Muscle layer of colon (tissue), 2 donors: Measurements from ENCODE around the gene CYP4V2.
"Not testable (repeated sequence)": the region's sequence is repeated elsewhere in the genome, so short reads cannot be mapped to it uniquely, and the experiment has no call there.

Experiments
- H3K27ac ChIP-seq: one replicate; pipeline ENCODE4 v1.7.0; 2013; ENCODE audit warnings: low read depth, mild to moderate bottlenecking, low read length, moderate library complexity
- H3K27me3 ChIP-seq, 2 donors: one replicate each; pipeline ENCODE4 v1.7.0; 2013; ENCODE audit warnings: low read length in 2 of 2, mild to moderate bottlenecking in 2 of 2; ENCODE audit not compliant: insufficient read depth in 2 of 2, control insufficient read depth in 1 of 2
- H3K36me3 ChIP-seq: one replicate; pipeline ENCODE4 v1.7.0; 2013; ENCODE audit warnings: mild to moderate bottlenecking, low read length; ENCODE audit not compliant: insufficient read depth
- H3K4me1 ChIP-seq: one replicate; pipeline ENCODE4 v1.7.0; 2013; ENCODE audit warnings: mild to moderate bottlenecking, low read length; ENCODE audit not compliant: insufficient read depth
- H3K4me3 ChIP-seq, 2 donors: one replicate each; pipeline ENCODE4 v1.7.0; 2013; ENCODE audit warnings: low read length in 2 of 2, low read depth in 1 of 2, mild to moderate bottlenecking in 1 of 2, moderate library complexity in 1 of 2
- H3K9ac ChIP-seq: one replicate; pipeline ENCODE4 v1.7.0; 2013; ENCODE audit warnings: low read length
- H3K9me3 ChIP-seq: one replicate; pipeline ENCODE4 v1.7.0; 2013; ENCODE audit warnings: mild to moderate bottlenecking, low read length
- donor health status: abdominal sarcoma.
- donor health status: Adenocarcinoma of cecum.

The CYP4V2 gene

DNA sequence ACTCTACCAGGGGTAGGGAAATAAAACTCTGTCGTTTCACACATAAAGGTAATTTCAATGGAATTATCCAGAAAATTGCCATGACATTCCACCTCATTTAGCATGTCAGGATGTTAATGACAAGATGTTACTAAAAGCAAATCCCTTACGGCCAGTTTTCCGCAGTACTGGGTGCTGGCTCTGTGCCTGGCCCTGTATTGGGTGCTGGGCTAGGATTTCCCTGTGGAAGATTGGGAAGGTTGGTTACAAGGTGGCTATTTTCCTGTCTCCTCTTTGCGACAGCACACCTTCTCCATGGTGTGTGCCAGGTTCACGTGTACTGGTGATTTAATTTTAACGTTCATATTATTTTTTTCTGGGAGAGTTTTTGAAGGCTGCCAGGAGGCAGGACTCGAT lies 49.1 kb downstream of the CYP4V2 start:
- Histone ChIP-seq H3K4me1 (no peaks in the 10 kb centered on the region), H3K4me3 (no peak overlapping the region), H3K9ac (no peak overlapping the region), H3K36me3 (peaks cover 3% of the 10 kb centered on the region), H3K27me3 (no peaks in the 10 kb centered on the region), H3K9me3 (no peaks in the 10 kb centered on the region), H3K27ac (no peak overlapping the region)

DNA sequence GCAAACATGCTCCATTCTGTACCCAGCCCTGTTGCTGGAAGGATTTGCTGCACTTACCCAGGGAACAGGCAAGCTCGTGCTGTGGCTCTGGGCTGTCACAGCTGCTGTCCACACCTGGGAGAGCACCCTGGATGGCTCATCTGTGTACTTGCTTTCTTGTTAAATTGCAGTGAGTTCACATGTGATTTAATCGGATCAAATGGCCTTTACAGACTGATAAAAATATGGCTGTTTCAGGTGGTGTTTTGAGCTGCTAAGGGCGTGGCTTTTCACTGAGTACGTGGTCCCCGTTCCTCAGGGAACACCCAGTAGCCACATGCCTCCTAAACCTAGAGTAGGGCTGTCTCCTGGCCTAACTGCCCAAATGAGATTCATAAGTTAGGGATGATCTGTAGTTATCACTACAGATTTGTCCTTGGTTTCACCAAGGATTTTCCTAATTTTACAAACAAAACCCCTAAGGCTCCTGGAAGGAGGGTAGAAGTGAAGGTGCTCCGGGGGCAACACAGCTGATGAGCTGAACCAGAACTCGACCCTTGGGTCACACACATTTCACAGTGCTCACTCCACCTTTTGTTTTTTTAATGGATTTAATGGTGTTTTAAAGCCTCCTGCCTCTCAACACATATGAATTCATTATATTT lies 49.6 kb downstream of the CYP4V2 start:
- Histone ChIP-seq H3K27me3 (no peaks in the 10 kb centered on the region), H3K9ac (no peak overlapping the region), H3K36me3 (peaks cover 3% of the 10 kb centered on the region), H3K27ac (no peak overlapping the region), H3K4me3 (no peak overlapping the region), H3K4me1 (no peaks in the 10 kb centered on the region), H3K9me3 (no peaks in the 10 kb centered on the region)

DNA sequence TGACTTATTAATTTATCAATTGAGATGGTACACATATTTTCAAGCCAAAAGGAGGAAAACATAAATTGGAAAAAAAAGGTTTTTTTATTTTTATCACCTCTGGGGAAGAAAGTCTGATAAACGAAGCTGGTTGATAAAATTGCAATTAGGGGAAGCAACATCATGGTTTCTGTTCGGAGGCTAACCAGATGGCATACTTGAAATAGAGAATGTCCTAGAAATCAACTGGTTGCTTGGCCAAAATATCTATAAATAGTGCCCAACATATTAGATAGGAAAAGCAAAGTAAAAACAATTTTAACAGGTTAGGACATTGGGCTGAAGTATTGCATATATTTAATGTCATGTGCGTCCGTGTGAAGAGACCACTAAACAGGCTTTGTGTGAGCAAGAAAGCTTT lies 50.2 kb downstream of the CYP4V2 start:
- H3K36me3 ChIP-seq: peaks cover 3% of the 10 kb centered on the region
- H3K9ac ChIP-seq: no peak overlapping the region
- no peak overlapping the region for H3K27ac ChIP-seq
- no peaks in the 10 kb centered on the region for H3K9me3 ChIP-seq
- no peaks in the 10 kb centered on the region for H3K27me3 ChIP-seq
- H3K4me1 ChIP-seq: no peaks in the 10 kb centered on the region
- no peak overlapping the region for H3K4me3 ChIP-seq

DNA sequence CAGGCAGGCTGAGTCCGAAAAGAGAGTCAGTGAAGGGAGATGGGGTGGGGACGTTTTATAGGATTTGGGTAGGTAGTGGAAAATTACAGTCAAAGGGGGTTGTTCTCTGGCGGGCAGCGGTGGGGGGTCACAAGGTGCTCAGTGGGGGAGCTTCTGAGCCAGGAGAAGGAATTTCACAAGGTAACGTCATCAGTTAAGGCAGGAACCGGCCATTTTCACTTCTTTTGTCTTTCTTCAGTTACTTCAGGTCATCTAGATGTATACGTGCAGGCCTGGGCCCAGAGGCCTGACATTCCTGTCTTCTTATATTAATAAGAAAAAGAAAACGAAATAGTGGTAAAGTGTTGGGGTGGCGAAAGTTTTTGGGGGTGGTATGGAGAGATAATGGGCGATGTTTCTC lies 50.7 kb downstream of the CYP4V2 start:
- not testable (repeated sequence) for H3K27ac ChIP-seq, H3K9me3 ChIP-seq, H3K4me3 ChIP-seq, H3K27me3 ChIP-seq, H3K36me3 ChIP-seq, H3K4me1 ChIP-seq, H3K9ac ChIP-seq

DNA sequence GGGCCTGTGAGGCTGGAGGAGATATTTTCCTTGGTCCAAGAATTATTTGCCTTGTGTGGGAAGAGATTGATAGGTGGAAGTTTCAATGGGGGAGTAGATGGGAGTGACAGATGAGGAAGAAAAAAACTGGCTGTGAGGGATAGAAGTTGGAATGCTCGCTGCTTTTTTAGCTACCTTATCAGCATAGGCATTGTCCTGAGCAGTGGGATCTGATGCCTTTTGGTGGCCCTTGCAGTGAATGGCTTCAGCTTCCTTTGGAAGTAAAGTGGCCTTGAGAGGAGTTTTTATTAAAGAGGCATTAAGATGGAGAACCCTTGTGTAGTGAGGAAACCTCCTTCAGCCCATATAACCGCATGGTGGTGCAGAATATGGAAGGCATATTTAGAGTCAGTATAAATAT lies 52.0 kb downstream of the CYP4V2 start:
- H3K27me3 ChIP-seq: no peaks in the 10 kb centered on the region
- H3K36me3 ChIP-seq: no peaks in the 10 kb centered on the region
- H3K27ac ChIP-seq: no peak overlapping the region
- no peak overlapping the region for H3K4me3 ChIP-seq
- no peak overlapping the region for H3K9ac ChIP-seq
- no peaks in the 10 kb centered on the region for H3K4me1 ChIP-seq
- no peaks in the 10 kb centered on the region for H3K9me3 ChIP-seq

DNA sequence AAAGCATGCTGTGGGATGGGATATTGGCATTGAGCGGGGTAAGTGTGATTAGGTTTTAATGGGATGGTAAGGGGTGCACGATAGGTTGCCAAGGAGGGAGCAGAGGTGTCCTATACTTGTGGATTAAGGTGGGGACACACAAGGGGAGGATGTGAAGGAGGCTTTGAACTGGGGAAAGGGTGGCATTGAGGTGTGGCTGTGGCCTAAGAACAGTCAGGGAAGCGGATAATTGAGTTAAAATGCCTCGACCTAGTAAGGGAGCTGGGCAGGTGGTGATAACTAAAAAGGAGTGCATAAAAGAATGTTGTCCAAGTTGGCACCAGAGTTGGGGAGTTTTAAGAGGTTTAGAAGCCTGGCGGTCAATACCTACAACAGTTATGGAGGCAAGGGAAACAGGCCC lies 53.5 kb downstream of the CYP4V2 start:
- no peak overlapping the region for H3K27ac ChIP-seq

DNA sequence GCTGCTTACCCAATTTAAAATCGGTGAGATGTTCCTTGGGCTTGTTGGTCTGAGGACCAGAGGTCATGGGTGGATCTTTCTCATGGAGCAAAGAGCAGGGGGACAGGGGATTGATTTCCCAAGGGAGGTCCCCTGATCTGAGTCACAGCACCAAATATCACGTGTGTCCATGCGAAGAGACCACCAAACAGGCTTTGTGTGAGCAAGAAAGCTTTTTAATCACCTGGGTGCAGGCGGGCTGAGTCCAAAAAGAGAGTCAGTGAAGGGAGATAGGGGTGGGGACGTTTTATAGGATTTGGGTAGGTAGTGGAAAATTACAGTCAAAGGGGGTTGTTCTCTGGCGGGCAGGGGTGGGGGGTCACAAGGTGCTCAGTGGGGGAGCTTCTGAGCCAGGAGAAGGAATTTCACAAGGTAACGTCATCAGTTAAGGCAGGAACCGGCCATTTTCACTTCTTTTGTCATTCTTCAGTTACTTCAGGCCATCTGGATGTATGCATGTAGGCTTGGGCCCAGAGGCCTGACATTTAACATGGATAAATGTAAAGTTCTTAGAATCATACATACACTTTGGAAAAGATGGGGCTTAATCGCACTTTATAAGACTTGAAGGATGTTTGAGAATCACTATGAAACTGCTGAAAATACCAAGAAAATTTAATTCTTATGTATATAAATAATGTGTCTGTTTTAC lies 55.8 kb downstream of the CYP4V2 start:
- H3K9ac ChIP-seq, H3K27ac ChIP-seq, H3K4me1 ChIP-seq: not testable (repeated sequence)

More for the DNA sequence above, 53.5 kb downstream of the CYP4V2 start:
- no peak overlapping the region for H3K4me3 ChIP-seq
- H3K36me3 ChIP-seq: no peaks in the 10 kb centered on the region
- H3K9me3 ChIP-seq: no peaks in the 10 kb centered on the region
- H3K4me1 ChIP-seq: no peaks in the 10 kb centered on the region
- H3K27me3 ChIP-seq: no peaks in the 10 kb centered on the region
- H3K9ac ChIP-seq: no peak overlapping the region

DNA sequence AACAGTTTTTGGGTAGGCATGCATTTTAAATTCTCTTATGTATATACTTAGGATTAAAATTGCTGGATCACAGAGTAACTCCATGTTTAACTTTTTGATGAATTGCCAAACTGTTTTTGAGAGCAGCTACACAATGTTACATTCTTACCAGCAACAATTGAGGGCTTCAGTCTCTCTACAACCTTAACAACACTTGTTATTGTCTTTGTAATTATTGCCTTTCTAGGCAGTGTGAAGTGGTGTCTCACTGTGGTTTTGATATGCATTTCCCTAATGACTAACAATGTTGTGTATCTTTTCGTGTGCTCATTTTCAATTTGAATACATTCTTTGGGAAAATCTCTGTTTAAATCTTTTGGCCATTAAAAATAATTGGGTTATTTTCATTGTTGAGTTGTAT lies 57.3 kb downstream of the CYP4V2 start:
- no peaks in the 10 kb centered on the region for H3K27me3 ChIP-seq
- no peak overlapping the region for H3K4me3 ChIP-seq
- H3K4me1 ChIP-seq: no peaks in the 10 kb centered on the region
- H3K9ac ChIP-seq: no peak overlapping the region
- H3K27ac ChIP-seq: no peak overlapping the region
- H3K9me3 ChIP-seq: no peaks in the 10 kb centered on the region
- H3K36me3 ChIP-seq: no peaks in the 10 kb centered on the region

More for the DNA sequence above, 55.8 kb downstream of the CYP4V2 start:
- H3K36me3 ChIP-seq, H3K9me3 ChIP-seq, H3K4me3 ChIP-seq, H3K27me3 ChIP-seq: not testable (repeated sequence)

DNA sequence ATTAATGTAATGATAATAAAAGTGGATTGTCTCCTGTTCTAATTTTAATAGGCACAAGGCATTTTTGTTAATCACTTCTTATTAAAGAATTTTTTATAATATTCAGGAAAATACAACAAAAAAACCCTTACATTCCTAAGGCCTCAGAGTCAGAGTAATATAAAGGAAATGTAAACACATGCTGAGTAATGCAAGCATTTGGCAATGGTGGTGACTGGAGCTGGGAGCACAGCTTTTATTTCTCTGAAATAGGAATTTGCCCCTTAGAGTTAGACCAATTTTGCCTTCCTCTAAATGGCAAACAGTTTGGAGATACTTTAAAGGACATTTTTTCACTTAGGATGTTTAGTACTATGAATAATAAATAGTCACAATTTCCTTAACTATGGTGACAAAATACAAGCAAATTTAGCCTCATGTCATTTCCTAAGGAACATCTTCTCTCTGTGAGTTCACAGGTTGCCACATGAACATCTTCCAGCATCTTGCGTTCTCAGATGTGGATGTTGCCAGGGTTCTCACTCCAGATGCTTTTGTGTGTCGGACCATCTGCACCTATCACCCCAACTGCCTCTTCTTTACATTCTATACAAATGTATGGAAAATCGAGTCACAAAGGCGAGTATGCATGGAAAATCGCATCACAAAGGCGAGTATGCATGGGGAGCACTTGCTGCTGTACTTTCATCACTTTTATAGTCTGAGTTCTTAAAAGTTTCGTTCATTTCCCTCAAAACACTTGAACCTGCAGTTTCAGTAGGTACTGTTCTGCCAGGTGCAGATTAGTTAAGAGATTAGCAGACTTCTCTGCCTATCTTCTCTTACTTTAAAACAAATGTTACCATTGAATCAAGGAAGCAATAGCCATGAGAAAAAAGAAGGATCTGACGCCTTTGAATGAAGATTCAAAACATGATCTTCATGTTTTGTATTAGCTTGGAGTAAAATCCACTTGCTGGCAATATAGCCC lies 58.7 kb downstream of the CYP4V2 start:
- H3K9ac ChIP-seq: no peak overlapping the region
- no peak overlapping the region for H3K27ac ChIP-seq
- H3K27me3 ChIP-seq: no peaks in the 10 kb centered on the region
- H3K4me3 ChIP-seq: no peak overlapping the region
- no peaks in the 10 kb centered on the region for H3K9me3 ChIP-seq
- no peaks in the 10 kb centered on the region for H3K36me3 ChIP-seq
- H3K4me1 ChIP-seq: no peaks in the 10 kb centered on the region

DNA sequence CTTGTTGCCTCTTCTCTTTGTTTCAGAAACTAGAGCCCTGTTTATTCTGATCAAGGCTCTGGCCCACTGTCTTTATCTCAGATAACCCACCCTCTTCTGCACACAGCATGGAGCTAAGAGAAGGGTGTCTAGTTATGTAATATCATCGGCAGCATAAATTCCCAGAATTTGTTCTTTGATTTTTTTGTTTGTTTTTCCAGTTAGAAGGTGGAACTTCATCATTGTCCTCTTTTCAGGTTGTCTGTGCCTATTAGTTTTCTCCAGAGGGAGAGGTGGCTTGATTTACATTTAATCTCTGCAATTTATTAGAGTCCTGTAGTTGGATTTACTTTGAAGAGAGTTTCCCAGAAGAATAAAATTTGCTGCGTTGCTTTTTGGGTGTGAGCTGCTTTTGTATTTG lies 59.4 kb downstream of the CYP4V2 start:
- Histone ChIP-seq H3K4me1 (no peaks in the 10 kb centered on the region), H3K9ac (no peak overlapping the region), H3K36me3 (no peaks in the 10 kb centered on the region), H3K27me3 (no peaks in the 10 kb centered on the region), H3K9me3 (no peaks in the 10 kb centered on the region), H3K4me3 (no peak overlapping the region), H3K27ac (no peak overlapping the region)

DNA sequence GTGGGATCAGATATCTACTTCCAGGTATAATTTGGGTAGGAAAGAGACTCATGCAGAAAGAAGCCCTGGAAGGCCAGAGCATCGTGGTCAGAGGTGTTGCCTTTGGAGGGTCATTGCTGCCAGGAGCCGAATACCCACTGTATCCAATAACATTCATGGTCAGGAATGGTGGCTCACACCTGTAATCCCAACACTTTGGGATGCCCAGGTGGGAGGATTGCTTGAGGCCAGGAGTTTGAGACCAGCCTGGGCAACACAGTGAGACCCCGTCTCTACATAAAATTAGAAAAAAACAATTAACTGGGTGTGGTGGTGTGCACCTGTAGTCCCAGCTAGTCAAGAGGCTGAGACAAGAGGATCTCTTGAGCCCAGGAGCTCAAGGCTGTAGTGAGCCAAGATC lies 63.8 kb downstream of the CYP4V2 start:
- no peak overlapping the region for H3K4me3 ChIP-seq
- H3K4me1 ChIP-seq: no peaks in the 10 kb centered on the region
- H3K27me3 ChIP-seq: no peaks in the 10 kb centered on the region
- H3K9me3 ChIP-seq: no peaks in the 10 kb centered on the region
- H3K9ac ChIP-seq: no peak overlapping the region
- no peaks in the 10 kb centered on the region for H3K36me3 ChIP-seq
- no peak overlapping the region for H3K27ac ChIP-seq
